AG10803 (cell line): Measurements from ENCODE around the gene ATP8A2.

Experiments
- DNase-seq: peaks from one replicate; pipeline ENCODE4 v3.0.0; 2010; ENCODE audit warnings: low read depth
- H3K4me3 ChIP-seq: 2 replicates; pipeline ENCODE4 v1.5.1; 2011; ENCODE audit warnings: mild to moderate bottlenecking, low read length, control low read depth
- CTCF ChIP-seq: conservative IDR thresholded peaks from 2 replicates; pipeline ENCODE4 v1.5.1; 2011; ENCODE audit warnings: mild to moderate bottlenecking, low read length, control low read depth, inconsistent platforms

ATP8A2 gene

DNA sequence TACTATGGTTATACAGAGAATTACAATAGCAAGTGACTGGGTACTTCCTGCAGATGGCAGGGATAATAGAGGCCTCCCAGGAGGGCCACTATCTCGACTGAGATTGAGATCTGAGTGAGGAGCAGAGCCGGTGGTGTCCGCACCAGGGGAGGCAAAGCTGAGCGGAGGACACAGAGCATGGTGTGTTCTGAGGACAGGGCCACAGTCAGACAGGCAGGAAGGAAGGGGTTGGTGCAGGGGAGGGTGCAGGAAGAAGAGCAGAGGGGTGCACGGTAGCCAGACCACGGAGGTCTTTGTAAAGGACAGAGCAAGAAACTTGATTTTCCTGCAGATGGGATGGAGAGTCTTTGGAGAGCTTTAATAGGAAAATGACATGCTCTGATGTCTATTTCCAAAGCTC, 527.7 kb downstream of the ATP8A2 start:
- H3K4me3 ChIP-seq, result no peak overlapping the region
- no peak for TF ChIP-seq CTCF
- DNase-seq, result no peak

DNA sequence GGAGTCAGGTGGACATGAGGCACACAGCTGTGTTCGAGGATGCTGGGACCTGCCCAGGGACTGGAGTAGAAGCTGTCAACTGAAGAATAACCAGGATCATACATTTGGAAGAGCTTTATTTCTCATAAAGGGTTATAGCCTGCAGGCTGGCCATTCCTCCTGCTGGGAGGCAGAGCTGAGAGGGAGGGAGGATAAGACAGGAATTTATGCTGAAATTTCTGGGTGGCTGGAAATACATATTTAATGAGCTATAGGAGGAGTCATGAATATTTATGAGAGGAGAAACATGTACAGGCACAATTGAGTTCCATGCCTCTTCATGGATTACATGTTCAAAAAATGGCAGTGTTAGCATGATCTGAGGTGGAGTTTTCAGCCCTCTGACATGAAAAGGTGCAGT, 528.2 kb downstream of the ATP8A2 start:
- no peak for TF ChIP-seq CTCF
- DNase-seq, result no peak
- no peak overlapping the region for H3K4me3 ChIP-seq

DNA sequence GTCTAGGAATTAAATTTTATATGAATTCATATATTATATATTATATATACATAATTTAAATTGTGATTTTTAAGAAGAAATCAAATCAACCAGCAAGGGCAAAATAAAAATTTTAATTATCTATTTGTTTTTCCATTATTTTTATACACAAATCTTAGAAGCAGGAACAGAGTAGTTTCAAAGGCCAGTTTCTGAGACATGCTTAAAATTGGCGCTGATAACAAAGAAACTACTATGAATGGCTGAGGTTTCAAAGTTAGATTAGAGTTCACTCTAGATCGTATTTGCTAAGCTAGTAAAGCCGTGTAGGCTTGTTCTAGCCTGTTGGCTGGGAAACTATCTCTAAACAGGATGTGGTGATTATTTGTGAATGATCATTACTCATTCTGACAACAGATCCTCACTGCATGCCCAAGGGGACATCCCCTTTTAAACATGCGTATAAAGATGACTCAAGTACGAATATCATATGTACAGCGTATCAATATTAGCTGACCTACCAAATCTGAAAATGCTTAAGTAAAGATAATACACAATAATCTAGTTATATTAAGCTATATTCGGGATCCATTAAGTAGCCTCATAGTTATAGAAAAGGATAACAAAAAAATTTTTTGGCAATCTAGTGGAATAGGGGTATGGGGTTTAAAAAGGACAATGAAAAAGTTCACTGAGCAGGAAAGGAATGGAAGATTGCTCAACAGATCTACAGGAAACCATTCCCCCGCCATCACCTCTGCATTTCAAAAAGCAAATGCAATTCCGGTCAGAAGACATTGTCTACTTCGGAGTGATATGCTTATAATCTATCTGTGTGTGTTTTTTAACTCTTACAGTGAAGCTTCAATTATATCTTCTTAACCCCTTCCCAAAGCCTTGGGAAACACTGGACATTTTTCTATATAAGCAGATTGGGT, 529.9 kb downstream of the ATP8A2 start:
- no peak overlapping the region for H3K4me3 ChIP-seq
- no peak for TF ChIP-seq CTCF
- no peak for DNase-seq

GRCh38 chr13:25902455-25902854, 530.7 kb downstream of the ATP8A2 start:
- no peak overlapping the region for H3K4me3 ChIP-seq
- TF ChIP-seq CTCF, result no peak
- no peak for DNase-seq

DNA sequence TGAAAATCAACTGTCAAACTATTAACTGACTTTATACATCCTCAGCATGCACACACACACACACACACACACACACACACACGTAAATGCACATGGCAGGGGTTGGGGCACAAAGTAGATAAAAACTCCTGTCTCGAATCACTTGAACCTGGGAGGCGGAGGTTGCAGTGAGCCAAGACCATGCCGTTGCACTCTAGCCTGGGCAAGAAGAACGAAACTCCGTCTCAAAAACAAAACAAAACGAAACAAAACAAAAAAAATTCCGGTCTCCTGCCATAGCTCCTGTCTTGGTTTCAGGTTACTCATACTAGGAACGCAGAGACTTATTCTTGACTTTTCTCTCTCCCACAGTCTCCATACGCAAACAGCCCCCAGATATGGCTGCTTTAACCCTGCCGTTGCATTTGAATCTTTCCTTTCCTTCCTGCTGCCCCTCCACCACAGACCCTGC, 531.1 kb downstream of the ATP8A2 start:
- no peak for DNase-seq
- TF ChIP-seq CTCF, result no peak
- H3K4me3 ChIP-seq, result no peak overlapping the region

DNA sequence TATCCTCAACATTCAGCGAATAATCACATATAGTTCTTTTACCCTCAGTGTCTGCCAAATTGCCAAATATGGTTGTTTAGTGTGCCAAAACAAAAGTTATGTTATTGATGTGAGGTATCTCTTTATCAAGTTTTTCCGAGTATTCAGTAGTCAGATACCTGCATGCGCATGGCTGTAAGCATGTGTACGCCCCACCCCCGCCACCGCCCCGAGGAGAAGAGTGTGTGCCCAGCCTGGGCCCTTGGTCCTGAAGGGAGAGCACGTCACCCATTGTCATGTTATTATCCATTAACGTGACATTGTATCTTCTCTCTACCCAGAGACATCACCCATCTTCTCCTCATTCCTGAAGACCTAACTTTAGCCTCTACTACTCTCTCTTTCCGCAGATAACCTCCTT, 533.1 kb downstream of the ATP8A2 start:
- TF ChIP-seq CTCF, result no peak
- no peak overlapping the region for H3K4me3 ChIP-seq
- DNase-seq, result no peak

DNA sequence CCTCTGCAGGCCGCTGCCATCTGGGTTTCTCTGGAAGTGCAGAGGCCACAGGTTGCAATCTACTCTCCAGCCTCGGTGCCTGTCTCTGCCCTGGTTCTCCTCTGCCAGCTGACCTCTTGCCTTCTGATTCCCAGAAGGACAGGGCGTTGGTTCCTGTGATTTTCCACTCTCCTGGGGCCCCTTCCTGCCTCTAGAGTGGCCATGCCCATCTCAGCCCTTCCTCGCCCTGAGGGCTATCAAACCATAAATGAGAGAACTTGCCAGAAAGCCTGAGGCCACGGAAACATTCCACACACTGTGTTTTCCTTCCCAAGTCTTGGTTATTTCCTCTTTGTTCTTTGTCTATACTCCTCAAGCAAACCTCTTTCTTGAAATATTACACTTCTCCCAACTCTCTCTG, 533.8 kb downstream of the ATP8A2 start:
- no peak for TF ChIP-seq CTCF
- DNase-seq, result no peak
- no peak overlapping the region for H3K4me3 ChIP-seq
